ENCODE results near the gene HTRA2. TPM values are rescaled to one million over a fixed set of nuclear protein-coding genes. Genes with fewer than 3 reads are reported as not detected.

The HTRA2 gene
- total and polyA plus RNA-seq, 7 experiments from 2014 or later, result 16.9 to 46.2 (median 27.8) TPM

DNA sequence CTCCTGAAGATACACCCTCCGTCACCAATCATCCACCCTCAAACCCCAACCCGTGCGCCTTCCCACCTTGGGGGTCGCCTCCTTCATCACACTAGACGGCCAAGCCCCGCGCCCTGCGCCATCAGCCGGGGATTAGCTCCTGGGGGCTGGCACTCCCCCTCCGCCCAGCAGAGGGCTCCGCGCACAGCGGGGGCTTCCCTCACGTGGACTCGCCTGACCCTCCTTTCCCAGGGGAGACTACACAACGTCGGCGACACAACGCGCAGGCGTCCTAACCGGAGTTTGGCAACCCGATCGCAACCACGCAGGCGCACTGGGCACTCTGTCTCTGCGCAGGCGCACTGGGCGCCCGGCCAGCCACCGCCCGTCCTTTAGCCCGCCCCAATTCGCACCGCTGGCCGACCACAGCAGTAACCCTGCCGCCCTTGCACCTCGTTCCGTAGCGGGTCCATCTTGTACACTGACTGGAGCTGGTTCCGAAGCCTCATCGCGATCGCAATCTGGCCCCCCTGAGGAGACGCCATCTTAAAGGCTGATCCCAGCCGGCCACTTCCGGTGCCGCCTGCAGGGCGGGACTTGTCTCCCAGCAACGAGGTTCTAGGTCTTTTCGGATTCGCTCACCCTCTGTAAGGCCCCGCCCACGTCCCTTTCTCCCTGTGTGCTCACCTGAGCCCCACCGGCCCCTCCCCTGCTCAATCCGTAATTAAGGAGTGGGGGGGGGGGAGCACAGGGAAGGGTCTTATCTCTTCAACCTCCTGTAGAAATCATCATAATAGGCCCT is 22.4 kb upstream of the HTRA2 start, which contains the start of gene PCGF1:
Gene PCGF1 (minus strand): TSS at position 551 of the 781 bp plus-strand sequence. CDS start 27 bp downstream, at position 524.
- Histone ChIP-seq H3K4me3 (ENCODE audit: low read length) (peak within 1 kb of the TSS; percentile 96), H3K9me3 (ENCODE audit: control insufficient read depth in 2 of 3, low read length in 3 of 3) (no peaks in the 10 kb centered on the region), H3K4me1 (ENCODE audit: control insufficient read depth in 2 of 2, insufficient read depth in 2 of 2, low read length in 2 of 2) (peaks cover 16 to 29% of the 10 kb centered on the region in 2 donors), H3K27me3 (ENCODE audit: control insufficient read depth in 2 of 2, insufficient read depth in 2 of 2, low read length in 2 of 2) (peaks cover 3 to 16% of the 10 kb centered on the region in 2 donors), H3K36me3 (ENCODE audit: control insufficient read depth in 2 of 3, insufficient read depth in 3 of 3, low read length in 3 of 3) (peaks cover 0 to 20% (median 5%) of the 10 kb centered on the region in 3 experiments), H3K27ac (ENCODE audit: low read depth, low read length) (peak within 1 kb of the TSS; percentile 94)
- peak within 1 kb of the TSS; percentile 97 to 100 (median 100) for H3K27ac Mint-ChIP-seq
- ChIA-PET POLR2A (interaction anchor here (0.6 to 5.0 kb wide), 15 partner anchors 8 to 308 kb away, joined by 3 to 33 read pairs (median 4); partner anchors contain the start of genes AUP1, CCDC142, HTRA2 and LBX2), CTCF (interaction anchor here (0.5 to 1.5 kb wide), 3 partner anchors 24 to 29 kb away, joined by 3 to 4 read pairs (median 4); partner anchors contain the start of genes CCDC142 and TTC31)
- peaks cover 47 to 58% (median 49%) of the 10 kb centered on the region in 5 donors for H3K27me3 Mint-ChIP-seq
- H3K4me1 Mint-ChIP-seq, result peaks cover 34 to 66% (median 57%) of the 10 kb centered on the region in 7 donors
- peak within 1 kb of the TSS; percentile 95 to 100 (median 99) for H3K4me3 Mint-ChIP-seq
- H3K9me3 Mint-ChIP-seq, result peaks cover 0 to 6% (median 0%) of the 10 kb centered on the region in 11 donors
- ATAC-seq (peak; percentile 96), DNase-seq (peak; percentile 97 to 99 (median 98))
- intact Hi-C loops (cut with micrococcal nuclease), result loop anchor here (1.0 to 10.0 kb wide), 13 partner anchors 9 to 451 kb away; partner anchors contain the start of genes AUP1 (in 2 of the 2), DOK1 (in 2 of the 2), HTRA2 (in 2 of the 2) and TTC31 (in 2 of the 2)
- peaks cover 16 to 33% (median 28%) of the 10 kb centered on the region in 5 donors for H3K36me3 Mint-ChIP-seq

DNA sequence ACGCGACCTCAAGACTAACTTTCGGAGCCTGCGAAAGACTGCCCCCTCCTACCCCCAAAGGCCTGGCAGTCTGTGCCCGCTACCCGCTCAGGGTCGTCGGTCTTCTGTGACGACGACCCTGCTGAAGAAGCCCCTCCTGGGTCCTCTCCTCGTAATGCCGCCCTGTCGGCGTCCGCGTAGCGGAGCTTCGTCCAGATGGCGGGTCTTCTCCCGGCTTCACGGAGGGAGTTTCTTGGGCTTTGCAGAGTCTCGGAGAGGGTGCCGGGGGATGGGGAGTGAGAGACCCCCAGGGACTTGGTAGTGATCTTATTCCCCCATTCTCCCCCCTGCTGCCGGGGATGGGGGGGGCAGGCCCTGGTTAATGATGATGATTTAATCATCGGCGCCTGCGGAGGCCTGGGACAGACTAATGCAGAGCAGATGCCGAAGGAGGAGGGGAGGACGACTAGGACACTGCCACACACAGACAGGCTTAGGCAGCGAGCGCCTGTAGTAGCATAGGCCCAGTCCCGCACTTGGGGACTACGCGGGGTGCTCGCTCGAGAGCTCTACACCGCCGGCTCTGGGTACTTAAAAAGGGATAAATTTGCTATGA is 21.7 kb upstream of the HTRA2 start:
- Mint-ChIP-seq H3K36me3 (peaks cover 16 to 33% (median 25%) of the 10 kb centered on the region in 5 donors), H3K9me3 (peaks cover 0 to 6% (median 0%) of the 10 kb centered on the region in 11 donors), H3K27ac (peak overlapping the region; percentile 97 to 100 (median 100)), H3K4me1 (peaks cover 34 to 62% (median 51%) of the 10 kb centered on the region in 7 donors), H3K4me3 (peak overlapping the region; percentile 95 to 100 (median 99)), H3K27me3 (peaks cover 47 to 58% (median 50%) of the 10 kb centered on the region in 5 donors)
- no peaks in the 10 kb centered on the region for H3K9me3 ChIP-seq (ENCODE audit: control insufficient read depth in 2 of 3, low read length in 3 of 3)
- CTCF ChIA-PET, result interaction anchor here (0.5 to 1.5 kb wide), 3 partner anchors 24 to 29 kb away, joined by 3 to 4 read pairs (median 4); partner anchors contain the start of genes CCDC142 and TTC31
- POLR2A ChIA-PET, result interaction anchor here (0.9 to 5.0 kb wide), 12 partner anchors 9 to 50 kb away, joined by 3 to 33 read pairs (median 5); partner anchors contain the start of genes AUP1, CCDC142, HTRA2 and LBX2
- peaks cover 0 to 15% of the 10 kb centered on the region in 2 donors for H3K27me3 ChIP-seq (ENCODE audit: control insufficient read depth in 2 of 2, insufficient read depth in 2 of 2, low read length in 2 of 2)
- H3K4me1 ChIP-seq (ENCODE audit: control insufficient read depth in 2 of 2, insufficient read depth in 2 of 2, low read length in 2 of 2), result peaks cover 16 to 22% of the 10 kb centered on the region in 2 donors
- H3K27ac ChIP-seq (ENCODE audit: low read depth, low read length), result peak overlapping the region; percentile 94
- intact Hi-C loops (cut with micrococcal nuclease), result loop anchor here (1.0 to 10.0 kb wide), 13 partner anchors 8 to 450 kb away; partner anchors contain the start of genes AUP1 (in 2 of the 2), DOK1 (in 2 of the 2), HTRA2 (in 2 of the 2) and TTC31 (in 2 of the 2)
- H3K36me3 ChIP-seq (ENCODE audit: control insufficient read depth in 2 of 3, insufficient read depth in 3 of 3, low read length in 3 of 3), result peaks cover 0 to 20% (median 5%) of the 10 kb centered on the region in 3 experiments
- H3K4me3 ChIP-seq (ENCODE audit: low read length), result peak overlapping the region; percentile 96
- ATAC-seq, result no peak
- peak in 1 of 9 donors; percentile 29 for DNase-seq

DNA sequence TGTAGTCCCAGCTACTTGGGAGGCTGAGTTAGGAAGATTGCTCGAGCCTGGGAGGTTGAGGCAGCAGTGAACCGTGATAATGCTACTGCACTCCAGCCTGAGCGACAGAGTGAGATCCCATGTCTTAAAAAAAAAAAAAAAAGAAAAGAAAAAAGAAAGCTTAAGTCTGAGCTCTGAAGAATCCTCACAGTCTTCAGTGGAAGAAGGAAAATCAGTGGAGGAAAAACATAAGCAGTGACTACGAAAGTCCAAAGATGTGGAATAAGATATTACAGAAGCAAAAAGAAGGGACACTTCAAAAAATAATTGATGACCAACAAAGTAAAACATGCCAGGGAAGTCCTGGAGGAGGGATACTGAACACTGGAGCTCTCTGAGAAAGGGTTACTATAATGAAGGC is 19.5 kb upstream of the HTRA2 start:
- H3K4me1 ChIP-seq (ENCODE audit: control insufficient read depth in 2 of 2, insufficient read depth in 2 of 2, low read length in 2 of 2), result peaks cover 17 to 34% of the 10 kb centered on the region in 2 donors
- Mint-ChIP-seq H3K27ac (no peak overlapping the region), H3K27me3 (peaks cover 29 to 53% (median 42%) of the 10 kb centered on the region in 5 donors), H3K9me3 (peaks cover 0 to 6% (median 0%) of the 10 kb centered on the region in 11 donors), H3K4me1 (peaks cover 23 to 49% (median 37%) of the 10 kb centered on the region in 7 donors), H3K36me3 (peaks cover 4 to 19% (median 15%) of the 10 kb centered on the region in 5 donors), H3K4me3 (no peak overlapping the region)
- no peak overlapping the region for H3K27ac ChIP-seq (ENCODE audit: low read depth, low read length)
- ChIA-PET POLR2A (interaction anchor here (1.7 to 5.0 kb wide), 4 partner anchors 12 to 52 kb away, joined by 7 to 33 read pairs (median 22); partner anchors contain the start of genes AUP1, CCDC142, HTRA2 and TTC31), CTCF (interaction anchor here (1.5 kb wide), 1 partner anchor 20 kb away, joined by 6 read pairs; the partner anchor contains the start of genes AUP1 and HTRA2)
- intact Hi-C loops (cut with micrococcal nuclease), result no loop called here
- H3K27me3 ChIP-seq (ENCODE audit: control insufficient read depth in 2 of 2, insufficient read depth in 2 of 2, low read length in 2 of 2), result peaks cover 5 to 23% of the 10 kb centered on the region in 2 donors
- peaks cover 0 to 11% (median 4%) of the 10 kb centered on the region in 3 experiments for H3K36me3 ChIP-seq (ENCODE audit: control insufficient read depth in 2 of 3, insufficient read depth in 3 of 3, low read length in 3 of 3)
- DNase-seq (no peak), ATAC-seq (no peak)
- no peak overlapping the region for H3K4me3 ChIP-seq (ENCODE audit: low read length)
- no peaks in the 10 kb centered on the region for H3K9me3 ChIP-seq (ENCODE audit: control insufficient read depth in 2 of 3, low read length in 3 of 3)

DNA sequence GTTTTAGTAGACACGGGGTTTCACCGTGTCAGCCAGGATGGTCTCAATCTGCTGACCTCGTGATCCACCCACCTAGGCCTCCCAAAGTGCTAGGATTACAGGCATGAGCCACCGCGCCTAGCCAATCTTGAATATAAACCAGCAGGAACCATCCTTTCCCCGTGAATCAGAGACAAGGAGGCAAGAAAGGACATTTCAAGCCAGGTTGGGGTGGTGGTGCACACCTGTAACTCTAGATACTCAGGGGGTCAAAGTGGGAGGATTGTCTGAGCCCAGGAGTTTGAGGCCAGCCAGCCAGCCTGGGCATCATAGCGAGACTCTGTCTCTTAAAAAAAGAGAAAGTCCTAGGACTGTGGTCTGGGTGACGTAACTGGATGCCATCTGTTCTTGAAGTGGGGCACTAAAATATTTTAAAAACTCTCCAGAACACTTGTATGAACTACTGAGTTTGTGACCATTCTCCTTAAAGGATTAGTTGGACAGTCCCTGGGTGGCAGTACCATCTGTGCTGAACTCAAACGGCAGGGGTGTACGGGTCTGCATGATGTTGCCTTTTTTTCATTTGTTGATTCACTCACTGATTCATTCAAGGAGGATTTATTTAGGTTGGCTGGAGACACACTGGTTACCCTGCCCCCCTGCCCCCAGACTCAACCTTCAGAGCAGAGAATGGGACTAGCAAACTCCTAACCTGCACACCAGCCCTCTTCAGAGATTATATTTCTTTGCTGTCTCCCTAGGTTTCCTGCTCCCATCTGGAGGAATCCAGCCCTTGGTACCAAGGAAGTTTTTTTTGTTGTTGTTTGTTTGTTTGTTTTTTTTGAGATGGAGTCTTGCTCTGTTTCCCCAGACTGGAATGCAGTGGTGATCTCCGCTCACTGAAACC is 18.4 kb upstream of the HTRA2 start:
- peak overlapping the region in 1 of 10 donors; percentile 5 for H3K4me3 Mint-ChIP-seq
- Histone ChIP-seq H3K27me3 (ENCODE audit: control insufficient read depth in 2 of 2, insufficient read depth in 2 of 2, low read length in 2 of 2) (peaks cover 6 to 27% of the 10 kb centered on the region in 2 donors), H3K36me3 (ENCODE audit: control insufficient read depth in 2 of 3, insufficient read depth in 3 of 3, low read length in 3 of 3) (peaks cover 0 to 4% (median 0%) of the 10 kb centered on the region in 3 experiments), H3K27ac (ENCODE audit: low read depth, low read length) (no peak overlapping the region), H3K9me3 (ENCODE audit: control insufficient read depth in 2 of 3, low read length in 3 of 3) (no peaks in the 10 kb centered on the region), H3K4me3 (ENCODE audit: low read length) (no peak overlapping the region), H3K4me1 (ENCODE audit: control insufficient read depth in 2 of 2, insufficient read depth in 2 of 2, low read length in 2 of 2) (peaks cover 21 to 33% of the 10 kb centered on the region in 2 donors)
- no peak for ATAC-seq
- intact Hi-C loops (cut with micrococcal nuclease), result no loop called here
- H3K27ac Mint-ChIP-seq, result peak overlapping the region in 1 of 9 donors; percentile 30
- H3K36me3 Mint-ChIP-seq, result peaks cover 4 to 12% (median 9%) of the 10 kb centered on the region in 5 donors
- H3K4me1 Mint-ChIP-seq, result peaks cover 25 to 47% (median 36%) of the 10 kb centered on the region in 7 donors
- H3K27me3 Mint-ChIP-seq, result peaks cover 28 to 61% (median 46%) of the 10 kb centered on the region in 5 donors
- ChIA-PET POLR2A (interaction anchor here (4.6 to 5.0 kb wide), 2 partner anchors 18 to 29 kb away, joined by 22 to 33 read pairs; partner anchors contain the start of genes AUP1, CCDC142, HTRA2 and TTC31), CTCF (interaction anchor here (1.5 kb wide), 1 partner anchor 19 kb away, joined by 6 read pairs; the partner anchor contains the start of genes AUP1 and HTRA2)
- DNase-seq, result no peak
- H3K9me3 Mint-ChIP-seq, result peaks cover 0 to 6% (median 0%) of the 10 kb centered on the region in 11 donors

DNA sequence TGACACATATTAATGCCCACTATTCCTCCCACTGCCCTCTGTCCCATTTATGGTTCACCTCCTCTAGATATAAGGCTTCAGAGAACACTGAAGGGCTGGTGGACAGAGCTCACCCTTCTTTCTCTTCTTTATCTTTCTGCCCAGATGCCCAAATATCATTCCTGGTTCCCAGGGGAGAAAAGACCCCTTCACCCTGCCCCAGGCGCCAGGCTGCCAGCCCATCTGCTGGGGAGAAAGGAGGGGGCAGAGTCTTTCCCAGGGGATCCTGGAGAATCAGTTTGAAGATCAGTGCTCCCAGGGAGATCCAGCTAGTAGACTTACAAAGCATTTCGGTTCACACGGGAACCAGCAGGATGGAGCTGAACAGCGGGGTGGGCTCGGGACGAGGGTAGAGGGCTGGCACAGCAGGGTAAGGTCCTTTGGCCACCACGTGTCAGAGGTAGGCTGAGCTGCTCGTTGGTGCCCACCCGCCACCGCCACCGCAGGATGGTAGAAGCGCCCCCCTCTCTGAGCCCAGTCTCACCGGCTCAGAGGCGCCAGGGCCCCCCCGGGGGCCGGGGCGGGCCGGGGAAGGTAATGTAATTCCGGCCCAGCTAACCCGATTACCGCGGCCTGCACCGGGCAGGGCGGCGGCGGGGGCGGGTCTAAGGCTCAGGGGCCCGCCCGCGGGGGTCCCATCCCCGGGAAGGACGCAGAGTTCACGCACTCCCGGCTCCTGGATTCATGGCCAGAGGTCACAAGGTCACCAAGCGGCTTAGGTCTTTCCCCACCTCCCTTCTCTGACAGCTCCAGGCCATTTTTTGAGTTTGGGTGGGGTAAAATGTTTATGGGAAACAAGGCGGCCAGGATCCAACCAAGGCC is 16.8 kb upstream of the HTRA2 start:
- H3K4me3 ChIP-seq (ENCODE audit: low read length), result no peak overlapping the region
- ChIA-PET CTCF (interaction anchor here (1.1 kb wide), 1 partner anchor 30 kb away, joined by 3 read pairs; the partner anchor contains the start of genes CCDC142 and TTC31), POLR2A (interaction anchor here (1.3 to 2.0 kb wide), 3 partner anchors 10 to 55 kb away, joined by 3 to 6 read pairs (median 5); partner anchors contain the start of genes AUP1, HTRA2 and WBP1)
- Mint-ChIP-seq H3K27ac (peak overlapping the region in 3 of 9 donors; percentile 14 to 58 (median 27)), H3K4me3 (peak overlapping the region in 6 of 10 donors; percentile 20 to 55 (median 40)), H3K4me1 (peaks cover 17 to 44% (median 30%) of the 10 kb centered on the region in 7 donors), H3K27me3 (peaks cover 40 to 74% (median 54%) of the 10 kb centered on the region in 5 donors), H3K9me3 (peaks cover 0 to 6% (median 0%) of the 10 kb centered on the region in 11 donors), H3K36me3 (peaks cover 0 to 11% (median 0%) of the 10 kb centered on the region in 5 donors)
- ATAC-seq, result no peak
- no peaks in the 10 kb centered on the region for H3K36me3 ChIP-seq (ENCODE audit: control insufficient read depth in 2 of 3, insufficient read depth in 3 of 3, low read length in 3 of 3)
- no peaks in the 10 kb centered on the region for H3K9me3 ChIP-seq (ENCODE audit: control insufficient read depth in 2 of 3, low read length in 3 of 3)
- DNase-seq, result no peak
- H3K27me3 ChIP-seq (ENCODE audit: control insufficient read depth in 2 of 2, insufficient read depth in 2 of 2, low read length in 2 of 2), result peaks cover 12 to 33% of the 10 kb centered on the region in 2 donors
- intact Hi-C loops (cut with micrococcal nuclease), result no loop called here
- H3K27ac ChIP-seq (ENCODE audit: low read depth, low read length), result no peak overlapping the region
- H3K4me1 ChIP-seq (ENCODE audit: control insufficient read depth in 2 of 2, insufficient read depth in 2 of 2, low read length in 2 of 2), result peaks cover 14 to 32% of the 10 kb centered on the region in 2 donors
